Esophagus squamous epithelium (tissue), 4 donors: ENCODE data around the gene NEUROD1.

Source experiments
- CTCF ChIP-seq, 6 experiments: fragments of 450-650 bp in 4 of 6; fragments of 200-600 bp in 2 of 6; sonication (generic) in 2 of 6; IDR thresholded peaks; one replicate each; pipeline ENCODE4 v1.5.1; 2016 to 2019; ENCODE audit warnings: antibody characterized with exemption in 6 of 6, mild to moderate bottlenecking in 4 of 6, moderate library complexity in 4 of 6
- POLR2A ChIP-seq, 4 donors: fragments of 450-650 bp; IDR thresholded peaks; one replicate each; pipeline ENCODE4 v1.6.1; 2017; ENCODE audit warnings: antibody characterized with exemption in 4 of 4, mild to moderate bottlenecking in 4 of 4, moderate library complexity in 3 of 4

- TF ChIP-seq CTCF (IDR thresholded peaks at IDR 0.05) (no peak), POLR2A (IDR thresholded peaks at IDR 0.05) (no peak)
These were observed 5.9 kb downstream of the NEUROD1 start for GRCh38 chr2:181674461-181674860.
